Measurements from ENCODE around the gene STX16. TPM values are rescaled to one million over a fixed set of nuclear protein-coding genes. Genes with fewer than 3 reads are reported as not detected.

Gene STX16
- total and polyA plus RNA-seq, 9 of the 15 experiments (the other 6 are each of a cell fraction or from before 2014, with no cell fraction given), result 4.4 to 43.5 (median 14.7) TPM

DNA sequence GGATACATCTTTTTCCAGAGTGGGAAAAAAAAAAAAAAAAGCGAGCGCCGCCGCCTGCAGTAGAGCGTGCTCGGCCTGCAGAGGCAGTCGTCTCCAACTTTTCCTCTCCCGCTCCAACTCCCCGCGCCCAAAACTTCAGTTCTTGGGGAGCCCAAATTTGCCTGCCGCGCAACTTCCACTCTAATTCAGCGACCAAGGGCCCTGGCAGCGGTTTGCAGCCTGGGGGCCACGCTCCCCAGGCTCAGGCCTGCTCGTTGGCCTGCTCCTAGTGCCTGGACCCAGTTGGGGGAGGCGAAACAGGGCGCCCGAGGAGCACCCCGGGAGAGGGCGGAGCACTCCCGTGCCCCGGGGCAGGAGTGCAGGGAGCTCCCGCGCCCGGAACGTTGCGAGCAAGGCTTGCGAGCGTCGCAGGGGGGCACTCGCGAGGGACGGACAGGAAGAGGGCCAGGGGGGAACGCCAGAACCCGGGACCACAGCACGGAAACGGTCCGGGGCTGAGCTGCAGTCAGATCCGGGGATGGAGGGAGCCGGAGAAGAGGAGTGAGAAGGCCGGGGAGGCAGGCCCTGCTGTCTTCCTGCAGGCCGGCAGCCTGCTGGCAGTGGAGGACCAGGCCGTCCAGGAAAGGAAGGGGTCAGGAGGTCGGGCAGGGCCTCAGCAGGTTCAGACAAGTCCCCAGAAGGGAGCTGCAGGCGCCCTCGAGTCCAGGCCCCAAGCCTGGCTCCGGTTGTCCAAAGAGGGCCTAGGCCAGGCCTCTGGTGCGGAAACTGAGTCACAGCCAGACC is at the start of gene STX16 (continued):
- TF ChIP-seq ELK3 (CRISPR knock-in tag; IDR thresholded peaks at IDR 0.05), result no peak
- TF ChIP-seq ZBTB11 (CRISPR knock-in tag; IDR thresholded peaks at IDR 0.05), result peak; percentile 100
- no peak for TF ChIP-seq CHD1 (IDR thresholded peaks at IDR 0.05; ENCODE audit: low read length)
- peak; percentile 77 for TF ChIP-seq ZNF24 (IDR thresholded peaks at IDR 0.05)
- TF ChIP-seq, protein P1, sequence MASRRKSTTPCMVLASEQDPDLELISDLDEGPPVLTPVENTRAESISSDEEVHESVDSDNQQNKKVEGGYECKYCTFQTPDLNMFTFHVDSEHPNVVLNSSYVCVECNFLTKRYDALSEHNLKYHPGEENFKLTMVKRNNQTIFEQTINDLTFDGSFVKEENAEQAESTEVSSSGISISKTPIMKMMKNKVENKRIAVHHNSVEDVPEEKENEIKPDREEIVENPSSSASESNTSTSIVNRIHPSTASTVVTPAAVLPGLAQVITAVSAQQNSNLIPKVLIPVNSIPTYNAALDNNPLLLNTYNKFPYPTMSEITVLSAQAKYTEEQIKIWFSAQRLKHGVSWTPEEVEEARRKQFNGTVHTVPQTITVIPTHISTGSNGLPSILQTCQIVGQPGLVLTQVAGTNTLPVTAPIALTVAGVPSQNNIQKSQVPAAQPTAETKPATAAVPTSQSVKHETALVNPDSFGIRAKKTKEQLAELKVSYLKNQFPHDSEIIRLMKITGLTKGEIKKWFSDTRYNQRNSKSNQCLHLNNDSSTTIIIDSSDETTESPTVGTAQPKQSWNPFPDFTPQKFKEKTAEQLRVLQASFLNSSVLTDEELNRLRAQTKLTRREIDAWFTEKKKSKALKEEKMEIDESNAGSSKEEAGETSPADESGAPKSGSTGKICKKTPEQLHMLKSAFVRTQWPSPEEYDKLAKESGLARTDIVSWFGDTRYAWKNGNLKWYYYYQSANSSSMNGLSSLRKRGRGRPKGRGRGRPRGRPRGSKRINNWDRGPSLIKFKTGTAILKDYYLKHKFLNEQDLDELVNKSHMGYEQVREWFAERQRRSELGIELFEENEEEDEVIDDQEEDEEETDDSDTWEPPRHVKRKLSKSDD (conservative IDR thresholded peaks at IDR 0.05; ENCODE audit: low read length), result peak; percentile 80; the same call in 1 of the 2 replicates
- TF ChIP-seq EP300 (IDR thresholded peaks at IDR 0.05; ENCODE audit: low read length), result peak; percentile 56
- TF ChIP-seq ZNF263 (CRISPR knock-in tag; IDR thresholded peaks at IDR 0.05; ENCODE audit: borderline replicate concordance), result peak; percentile 100
- peak in 2 of 3 experiments; percentile 76 to 82 for TF ChIP-seq YY1 (IDR thresholded peaks at IDR 0.05; ENCODE audit: borderline replicate concordance in 1 of 3, control insufficient read depth in 1 of 3, extremely low read depth in 1 of 3, insufficient read depth in 3 of 3, insufficient read length in 1 of 3, insufficient replicate concordance in 2 of 3, low read depth in 1 of 3, low read length in 2 of 3)
- 0 out of 2 replicates have a peak, but pooled peaks have one; percentile 4 for TF ChIP-seq PHTF2 (CRISPR knock-in tag; IDR thresholded peaks at IDR 0.05)
- TF ChIP-seq CHCHD3 (CRISPR knock-in tag; IDR thresholded peaks at IDR 0.05), result peak; percentile 66; the same call in 1 of the 2 replicates
- TF ChIP-seq NUFIP1 (IDR thresholded peaks at IDR 0.05; ENCODE audit: partially characterized antibody), result peak; percentile 20
- TF ChIP-seq ERF (CRISPR knock-in tag; IDR thresholded peaks at IDR 0.05), result peak; percentile 94; the same call in 1 of the 2 replicates
- TF ChIP-seq SIN3A (IDR thresholded peaks at IDR 0.05; ENCODE audit: borderline replicate concordance in 2 of 2, control insufficient read depth in 1 of 2, low read depth in 2 of 2, low read length in 2 of 2), result peak; percentile 66 to 89; a peak in 3 of 4 replicates
- TF ChIP-seq PHF21A (IDR thresholded peaks at IDR 0.05; ENCODE audit: borderline replicate concordance, low read depth), result peak; percentile 88; the same call in 1 of the 2 replicates
- peak; percentile 72 for TF ChIP-seq KDM5B (IDR thresholded peaks at IDR 0.05; ENCODE audit: insufficient replicate concordance, low read depth, low read length)
- peak; percentile 33; the same call in 1 of the 2 replicates for TF ChIP-seq IRF9 (tag; IDR thresholded peaks at IDR 0.05)
- TF ChIP-seq KAT7 (CRISPR knock-in tag; IDR thresholded peaks at IDR 0.05; ENCODE audit: borderline replicate concordance), result peak; percentile 87
